COR-L47 (cell line): ENCODE measurements around the gene SLC7A14.
A peak's percentile ranks its signal among the peaks of the same experiment; 100 is the strongest.

Source experiments
- DNase-seq: peaks from one replicate; lab custom pipeline; 2025; lab: John Stamatoyannopoulos, UW

SLC7A14 gene

DNA sequence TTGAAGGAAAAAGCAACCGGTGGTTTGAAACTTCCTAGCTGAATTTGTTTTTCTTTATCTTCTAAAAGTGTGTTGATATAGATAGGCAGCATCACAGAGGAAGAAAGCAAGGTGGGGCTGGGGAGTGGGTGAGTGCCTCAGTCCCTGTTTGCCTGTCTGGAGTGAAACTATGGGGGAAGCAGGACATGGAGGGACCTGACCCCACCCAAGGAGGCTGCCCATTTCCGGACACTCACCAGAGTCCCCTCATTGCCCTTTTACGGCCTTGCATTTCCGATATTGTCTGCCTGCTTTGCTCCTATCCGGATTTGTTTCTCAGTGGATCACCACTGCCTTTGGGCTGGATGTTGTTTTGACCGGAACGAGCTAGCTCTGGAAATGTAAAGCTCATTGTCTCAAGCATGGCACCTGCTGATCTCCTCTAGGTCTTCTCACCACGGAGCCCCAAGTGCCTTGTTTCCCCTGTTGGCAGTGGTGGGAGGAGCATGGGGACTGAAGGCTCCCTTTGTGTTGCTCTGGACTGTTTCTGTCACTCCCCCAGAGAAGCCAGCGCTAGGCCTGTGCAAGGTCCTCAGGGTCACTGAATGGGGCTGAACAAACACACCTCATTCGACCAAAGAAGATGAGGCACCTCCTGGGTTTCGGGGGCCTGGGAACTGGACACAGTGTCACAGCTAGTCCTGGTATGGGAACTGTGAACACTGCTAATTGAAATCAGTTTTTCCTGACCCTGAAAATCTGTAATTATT lies 160.2 kb downstream of the SLC7A14 start:
- no peak for DNase-seq

DNA sequence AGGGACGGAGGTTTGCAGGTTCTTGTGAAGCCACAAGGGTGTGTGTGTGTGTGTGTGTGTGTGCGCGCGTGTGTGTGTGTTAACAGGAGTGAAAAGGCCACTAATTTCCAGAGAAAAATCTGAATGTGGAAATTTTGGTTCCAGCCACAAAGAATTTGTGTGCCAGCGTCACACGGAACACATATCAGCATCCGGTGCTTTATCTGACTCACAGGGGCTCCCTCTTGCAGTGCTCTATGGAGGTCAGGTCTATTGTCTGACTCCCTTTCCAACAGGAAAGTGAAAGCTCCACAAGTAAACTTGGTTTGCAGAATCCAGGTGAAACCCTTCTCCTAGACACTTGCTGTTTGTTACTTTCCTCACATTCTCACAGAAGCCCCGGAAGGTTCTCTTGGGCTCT lies 161.0 kb downstream of the SLC7A14 start:
- no peak for DNase-seq

DNA sequence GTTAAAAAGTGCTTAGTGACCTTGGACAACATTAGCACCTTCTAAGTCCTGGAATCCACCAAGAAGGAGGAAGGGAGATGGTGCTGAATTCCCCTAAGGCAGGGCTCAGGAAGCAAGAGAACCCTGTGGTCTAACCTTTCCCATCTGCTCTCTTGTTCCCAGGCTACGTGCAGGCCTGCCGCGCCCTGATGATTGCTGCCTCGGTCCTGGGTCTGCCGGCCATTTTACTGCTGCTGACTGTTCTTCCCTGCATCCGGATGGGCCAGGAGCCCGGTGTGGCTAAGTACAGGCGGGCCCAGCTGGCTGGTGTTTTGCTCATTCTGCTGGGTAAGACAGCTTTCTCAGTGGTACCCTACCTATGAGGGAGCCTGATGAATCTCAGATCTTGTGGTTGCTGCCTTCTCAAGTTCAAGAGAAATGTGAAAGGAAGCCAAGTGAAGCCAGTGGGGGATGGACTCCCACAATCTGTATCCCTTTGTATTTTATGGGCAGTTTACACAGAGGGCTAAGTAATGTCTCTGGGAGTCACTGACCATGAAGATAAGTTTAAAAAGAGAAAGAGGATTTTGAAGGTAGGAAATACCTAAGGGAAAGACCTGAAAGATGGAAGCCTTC lies 162.8 kb downstream of the SLC7A14 start:
- no peak for DNase-seq

- DNase-seq = no peak
Observed at GRCh38 chr3:170421758-170422157, 164.1 kb downstream of the SLC7A14 start.

DNA sequence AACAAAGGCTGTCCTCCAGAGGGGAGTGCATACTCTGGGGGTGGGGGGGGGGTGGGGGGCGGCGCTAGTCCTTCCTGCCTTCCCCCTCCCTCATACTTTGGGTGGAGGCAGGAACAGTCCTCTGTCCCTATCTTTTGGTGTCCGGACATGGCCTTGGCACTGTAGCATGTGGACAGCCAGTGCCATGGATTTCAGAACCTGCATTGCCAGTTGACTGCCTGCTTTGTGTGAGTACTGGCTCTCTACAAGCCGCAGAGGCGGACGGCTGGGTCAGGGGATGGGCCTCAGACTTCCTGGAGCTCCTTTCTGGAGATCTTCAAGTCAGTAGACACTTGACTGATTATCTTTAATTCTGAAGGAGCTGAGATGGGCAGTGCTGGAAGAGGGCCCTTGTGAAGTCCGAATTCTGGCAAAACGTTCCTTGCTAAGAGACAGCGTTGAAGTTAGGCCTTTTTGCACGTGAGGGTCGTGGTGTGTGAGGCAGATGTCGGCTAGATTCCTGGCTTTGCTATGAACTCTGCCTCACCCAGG lies 164.7 kb downstream of the SLC7A14 start:
- DNase-seq = no peak

GRCh38 chr3:170420307-170420821 lies 165.5 kb downstream of the SLC7A14 start:
- no peak for DNase-seq

DNA sequence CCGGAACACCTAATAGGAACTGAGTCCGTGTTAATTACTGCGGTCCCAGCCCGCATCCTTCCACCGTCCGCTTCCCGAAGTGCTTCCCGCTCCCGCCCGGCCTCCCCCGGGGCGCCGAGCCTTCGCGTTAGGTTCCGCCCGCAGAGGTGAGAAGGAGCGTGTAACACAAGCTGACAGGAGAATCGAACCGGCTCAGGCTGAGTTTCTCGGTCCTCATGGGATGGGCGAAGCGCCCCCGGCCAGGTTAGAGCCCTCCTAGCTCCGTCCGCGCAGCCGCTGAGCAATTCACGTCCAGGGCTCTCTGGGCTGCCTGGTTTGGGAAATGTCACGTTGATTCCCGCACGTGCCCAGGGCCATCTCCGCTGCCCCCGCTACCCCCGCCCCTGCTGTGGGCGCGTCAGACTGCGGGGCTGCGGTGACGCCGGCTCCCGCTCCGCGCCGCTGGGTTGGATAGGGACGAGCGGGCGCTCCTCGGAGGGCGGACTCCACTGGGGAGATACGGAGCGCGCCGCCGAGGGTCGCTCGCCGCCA lies 166.3 kb downstream of the SLC7A14 start:
- no peak for DNase-seq

- DNase-seq = peak; percentile 38
Observed at GRCh38 chr3:170418422-170419398, 167.2 kb downstream of the SLC7A14 start, which contains the start of gene CLDN11. CLDN11 (plus strand) TSS chr3:170418868; CDS start chr3:170419067, 199 bp downstream.

DNA sequence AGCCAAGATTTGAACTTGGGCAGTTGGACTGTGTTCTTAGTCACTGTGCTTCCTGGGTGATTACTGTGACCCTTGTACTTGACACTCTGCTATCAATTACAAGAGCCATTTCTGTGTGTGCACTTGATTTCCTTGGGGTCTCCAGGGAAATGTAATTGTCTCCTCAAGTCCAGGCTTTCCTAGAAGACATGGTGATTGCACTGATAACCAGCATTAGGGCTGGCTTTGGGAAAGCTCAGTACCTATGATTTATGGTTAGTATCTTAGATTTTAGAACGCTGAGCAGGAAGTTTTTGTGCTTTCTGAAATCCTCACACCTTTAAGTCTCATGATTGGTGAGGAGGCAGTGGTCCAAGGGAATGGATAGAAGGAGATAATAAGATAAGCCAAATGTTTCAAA lies 168.8 kb downstream of the SLC7A14 start:
- no peak for DNase-seq

DNA sequence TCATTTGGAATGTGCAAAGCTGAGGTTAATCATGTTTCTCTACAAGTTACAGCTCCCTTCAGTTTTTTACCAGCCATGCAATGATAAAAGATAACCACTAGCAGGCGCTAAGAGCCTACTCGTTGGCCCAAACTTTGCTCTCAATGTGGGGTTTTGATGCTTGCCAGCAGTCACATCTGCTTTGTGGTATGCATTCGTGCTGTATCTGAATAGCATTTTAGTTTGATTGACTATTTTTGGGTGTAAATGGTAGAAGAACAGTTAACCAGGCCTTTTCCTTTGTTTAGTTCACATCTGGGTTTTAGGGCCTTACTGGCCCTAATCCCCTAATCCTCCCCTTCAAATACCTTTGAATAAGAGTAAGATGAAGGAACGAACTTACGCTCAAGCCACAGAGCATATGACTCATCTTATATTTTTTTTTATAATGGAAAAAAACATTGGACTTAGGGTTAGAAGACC lies 171.6 kb downstream of the SLC7A14 start:
- peak; percentile 74 for DNase-seq

DNA sequence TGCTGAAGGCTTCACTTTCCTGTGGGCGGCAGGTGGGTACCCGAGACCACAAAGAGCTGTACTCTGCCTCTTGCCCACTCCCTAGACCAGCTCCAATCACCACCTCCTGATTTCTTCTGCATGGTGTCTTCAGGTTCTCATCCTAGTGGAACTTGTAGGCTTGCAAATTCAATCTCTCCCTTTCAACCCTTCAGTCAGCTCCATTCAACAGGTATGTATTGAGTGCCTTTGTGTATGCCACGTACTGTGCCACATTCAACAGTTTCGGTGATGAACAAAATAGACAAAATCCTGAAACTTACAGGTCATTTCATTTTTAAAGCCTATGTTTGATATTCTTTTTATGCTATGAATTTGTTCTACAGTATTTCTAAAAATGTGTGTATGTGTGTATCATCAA lies 172.6 kb downstream of the SLC7A14 start:
- no peak for DNase-seq

- peak; percentile 42 for DNase-seq
Observed at GRCh38 chr3:170410428-170411029, 175.3 kb downstream of the SLC7A14 start.
